ENCODE data around the gene CXCL3.

Gene CXCL3

GRCh38 chr4:74044677-74045076 lies 6.2 kb upstream of the CXCL3 start:
- FAIRE-seq (no peak), DNase-seq (ENCODE audit: insufficient read length, low spot score) (no peak)
- TF ChIP-seq CTCF (IDR thresholded peaks at IDR 0.05; ENCODE audit: insufficient read depth, missing control alignments): no peak

GRCh38 chr4:74042681-74043080 lies 4.2 kb upstream of the CXCL3 start:
- DNase-seq (ENCODE audit: insufficient read length, low spot score) (no peak), FAIRE-seq (no peak)

GRCh38 chr4:74041418-74041817 lies 2.9 kb upstream of the CXCL3 start:
- DNase-seq (ENCODE audit: insufficient read length, low spot score) (no peak), FAIRE-seq (no peak)
- no peak for TF ChIP-seq CTCF (IDR thresholded peaks at IDR 0.05; ENCODE audit: insufficient read depth, missing control alignments)

More at GRCh38 chr4:74042681-74043080, 4.2 kb upstream of the CXCL3 start:
- no peak for TF ChIP-seq CTCF (IDR thresholded peaks at IDR 0.05; ENCODE audit: insufficient read depth, missing control alignments)

- TF ChIP-seq CTCF (IDR thresholded peaks at IDR 0.05; ENCODE audit: insufficient read depth, missing control alignments): no peak
- FAIRE-seq (no peak), DNase-seq (ENCODE audit: insufficient read length, low spot score) (no peak)
These were observed 850 bp upstream of the CXCL3 start for GRCh38 chr4:74039315-74039763.

GRCh38 chr4:74038086-74038424 lies 434 bp downstream of the CXCL3 start:
- no peak for DNase-seq (ENCODE audit: insufficient read length, low spot score)
- FAIRE-seq: no peak

GRCh38 chr4:74037076-74037955 lies 1.2 kb downstream of the CXCL3 start:
- DNase-seq (ENCODE audit: insufficient read length, low spot score): no peak
- no peak for FAIRE-seq
- no peak for TF ChIP-seq CTCF (IDR thresholded peaks at IDR 0.05; ENCODE audit: insufficient read depth, missing control alignments)

More at GRCh38 chr4:74038086-74038424, 434 bp downstream of the CXCL3 start:
- no peak for TF ChIP-seq CTCF (IDR thresholded peaks at IDR 0.05; ENCODE audit: insufficient read depth, missing control alignments)

- TF ChIP-seq CTCF (IDR thresholded peaks at IDR 0.05; ENCODE audit: insufficient read depth, missing control alignments): no peak
- no peak for FAIRE-seq
- no peak for DNase-seq (ENCODE audit: insufficient read length, low spot score)
These were observed 4.8 kb downstream of the CXCL3 start for GRCh38 chr4:74033739-74034138.

All from D721Med (cell line).